ENCODE results near the gene BACE2. TPM values are rescaled to one million over a fixed set of nuclear protein-coding genes. Genes with fewer than 3 reads are reported as not detected.

The BACE2 gene
- total RNA-seq, 3 donors from 2014 or later (not counting 1 experiment from before 2014, with no cell fraction given), result 0.12 to 10.3 (median 0.29) TPM

DNA sequence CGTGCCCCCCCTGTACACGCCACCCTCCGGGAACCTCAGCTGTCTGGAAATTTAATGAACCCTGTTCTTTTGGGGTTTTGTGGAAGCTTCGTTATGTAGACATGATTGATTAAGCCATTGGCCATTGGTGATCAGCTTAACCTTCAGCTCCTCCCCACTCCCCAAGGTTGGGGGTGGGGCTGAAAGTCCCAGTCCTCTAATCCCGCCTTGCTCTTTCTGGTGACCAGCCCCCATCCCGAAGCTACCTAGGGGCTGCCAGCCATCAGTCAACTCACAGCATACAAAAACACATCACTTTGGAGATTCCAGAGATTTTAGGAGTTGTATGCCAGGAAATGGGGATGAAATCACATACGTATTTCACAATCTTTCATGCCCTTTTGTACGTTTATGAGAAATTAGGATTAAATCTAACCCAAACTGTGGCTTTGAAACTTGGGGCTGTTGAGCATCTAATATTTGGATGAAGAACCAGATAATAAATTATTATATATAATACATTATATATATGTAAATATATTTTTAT lies 52.3 kb downstream of the BACE2 start:
- intact Hi-C loops (cut with micrococcal nuclease), result loop anchor here (10.0 kb wide), 1 partner anchor 65 kb away; no protein-coding TSS in a partner anchor
- 95% methylated on average over 5 of the region's 8 CpGs for WGBS (ENCODE audit: insufficient coverage)
- no peaks in the 10 kb centered on the region for H3K36me3 ChIP-seq (ENCODE audit: control insufficient read depth, insufficient read depth, low read length)

DNA sequence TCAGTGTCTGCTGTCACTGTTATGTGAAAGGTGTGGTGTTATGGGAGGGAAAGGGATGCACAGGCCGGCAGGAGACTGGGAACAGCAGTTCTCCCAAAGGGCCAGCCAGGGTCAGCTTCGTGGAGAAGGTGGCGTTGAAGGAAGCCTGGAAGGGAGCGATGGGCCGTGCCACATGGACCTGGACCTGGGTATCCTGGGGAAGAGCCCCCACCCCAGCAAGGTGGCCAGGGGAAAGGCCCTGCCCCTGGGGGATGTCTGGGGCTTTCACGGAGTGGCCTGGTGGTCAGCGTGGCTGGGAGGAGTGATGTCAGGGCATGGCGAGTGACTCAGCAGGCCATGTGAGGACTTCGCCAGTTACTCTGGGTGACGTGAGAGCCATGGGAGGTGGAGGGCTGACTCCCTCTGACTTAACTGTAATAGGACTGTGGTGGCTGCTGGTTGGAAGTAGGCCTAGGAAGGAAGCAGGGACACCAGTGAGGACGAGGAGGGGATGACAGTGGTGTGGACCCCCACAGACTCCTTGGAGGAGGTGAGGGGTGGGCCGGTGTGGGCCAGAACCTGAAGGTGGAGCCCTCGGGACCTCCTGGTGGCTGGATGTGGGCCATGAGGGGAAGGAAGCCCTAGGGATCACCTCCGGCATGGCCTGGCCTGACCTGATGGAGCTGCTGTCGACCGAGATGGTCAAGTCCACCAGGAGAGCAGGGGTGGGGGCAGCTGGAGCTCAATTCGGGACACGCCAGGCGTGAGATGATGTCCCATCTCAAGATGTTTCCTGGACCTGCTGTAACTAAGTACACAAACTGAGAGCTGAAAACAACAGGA lies 54.5 kb downstream of the BACE2 start:
- Mint-ChIP-seq H3K36me3 (no peaks in the 10 kb centered on the region), H3K27me3 (ENCODE audit: low read depth in 2 of 2) (peaks cover 0 to 6% of the 10 kb centered on the region in 2 donors), H3K9me3 (no peaks in the 10 kb centered on the region), H3K4me3 (no peak overlapping the region), H3K27ac (no peak overlapping the region), H3K4me1 (no peaks in the 10 kb centered on the region)
- Histone ChIP-seq H3K9me3 (ENCODE audit: control insufficient read depth, insufficient read depth, low read length) (no peaks in the 10 kb centered on the region), H3K27me3 (ENCODE audit: control insufficient read depth, insufficient read depth, low read length) (no peaks in the 10 kb centered on the region), H3K27ac (ENCODE audit: low read length) (no peak overlapping the region), H3K4me1 (ENCODE audit: control insufficient read depth, insufficient read depth, low read length) (no peaks in the 10 kb centered on the region), H3K4me3 (ENCODE audit: low read length) (no peak overlapping the region), H3K36me3 (ENCODE audit: control insufficient read depth, insufficient read depth, low read length) (no peaks in the 10 kb centered on the region)
- WGBS (ENCODE audit: insufficient coverage), result 87% methylated on average over 19 of the region's 19 CpGs
- intact Hi-C loops (cut with micrococcal nuclease), result loop anchor here (10.0 kb wide), 1 partner anchor 62 kb away; no protein-coding TSS in a partner anchor
- TF ChIP-seq, protein P1, sequence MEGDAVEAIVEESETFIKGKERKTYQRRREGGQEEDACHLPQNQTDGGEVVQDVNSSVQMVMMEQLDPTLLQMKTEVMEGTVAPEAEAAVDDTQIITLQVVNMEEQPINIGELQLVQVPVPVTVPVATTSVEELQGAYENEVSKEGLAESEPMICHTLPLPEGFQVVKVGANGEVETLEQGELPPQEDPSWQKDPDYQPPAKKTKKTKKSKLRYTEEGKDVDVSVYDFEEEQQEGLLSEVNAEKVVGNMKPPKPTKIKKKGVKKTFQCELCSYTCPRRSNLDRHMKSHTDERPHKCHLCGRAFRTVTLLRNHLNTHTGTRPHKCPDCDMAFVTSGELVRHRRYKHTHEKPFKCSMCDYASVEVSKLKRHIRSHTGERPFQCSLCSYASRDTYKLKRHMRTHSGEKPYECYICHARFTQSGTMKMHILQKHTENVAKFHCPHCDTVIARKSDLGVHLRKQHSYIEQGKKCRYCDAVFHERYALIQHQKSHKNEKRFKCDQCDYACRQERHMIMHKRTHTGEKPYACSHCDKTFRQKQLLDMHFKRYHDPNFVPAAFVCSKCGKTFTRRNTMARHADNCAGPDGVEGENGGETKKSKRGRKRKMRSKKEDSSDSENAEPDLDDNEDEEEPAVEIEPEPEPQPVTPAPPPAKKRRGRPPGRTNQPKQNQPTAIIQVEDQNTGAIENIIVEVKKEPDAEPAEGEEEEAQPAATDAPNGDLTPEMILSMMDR (IDR thresholded peaks at IDR 0.05), result no peak
- DNase-seq (no peak), ATAC-seq (no peak)

More for the DNA sequence above, 52.3 kb downstream of the BACE2 start:
- TF ChIP-seq, protein P1 (IDR thresholded peaks at IDR 0.05), result no peak
- no peaks in the 10 kb centered on the region for H3K9me3 Mint-ChIP-seq
- H3K36me3 Mint-ChIP-seq, result no peaks in the 10 kb centered on the region
- ATAC-seq (no peak), DNase-seq (no peak)
- H3K27ac Mint-ChIP-seq, result no peak overlapping the region
- peaks cover 13 to 15% of the 10 kb centered on the region in 2 donors for H3K27me3 Mint-ChIP-seq (ENCODE audit: low read depth in 2 of 2)
- H3K9me3 ChIP-seq (ENCODE audit: control insufficient read depth, insufficient read depth, low read length), result no peaks in the 10 kb centered on the region
- no peak overlapping the region for H3K27ac ChIP-seq (ENCODE audit: low read length)
- H3K27me3 ChIP-seq (ENCODE audit: control insufficient read depth, insufficient read depth, low read length), result no peaks in the 10 kb centered on the region
- peaks cover 14% of the 10 kb centered on the region for H3K4me1 ChIP-seq (ENCODE audit: control insufficient read depth, insufficient read depth, low read length)
- H3K4me3 ChIP-seq (ENCODE audit: low read length), result no peak overlapping the region
- peaks cover 11% of the 10 kb centered on the region in 2 donors for H3K4me1 Mint-ChIP-seq
- no peak overlapping the region for H3K4me3 Mint-ChIP-seq

DNA sequence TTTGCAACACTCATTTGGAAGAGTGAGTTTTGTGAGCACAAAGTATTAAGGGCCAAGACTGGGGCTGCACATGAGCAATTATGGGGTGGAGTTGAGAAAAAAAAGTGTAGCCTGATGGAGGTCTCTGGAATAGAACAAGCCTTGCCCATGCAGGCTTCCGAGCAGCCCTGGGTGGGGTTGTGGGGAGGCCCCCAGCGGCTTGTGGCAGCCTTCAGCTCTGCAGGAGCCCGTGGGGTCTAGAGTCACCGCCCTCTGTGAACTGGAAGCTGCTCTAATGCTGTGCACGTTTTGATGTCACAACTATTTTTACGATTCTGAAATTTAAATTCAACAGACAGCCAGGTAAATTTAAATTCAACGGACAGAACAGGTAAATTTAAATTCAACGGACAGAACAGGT lies 58.9 kb downstream of the BACE2 start:
- H3K27ac Mint-ChIP-seq, result no peak overlapping the region
- no peaks in the 10 kb centered on the region for H3K9me3 ChIP-seq (ENCODE audit: control insufficient read depth, insufficient read depth, low read length)
- no peaks in the 10 kb centered on the region for H3K9me3 Mint-ChIP-seq
- TF ChIP-seq, protein P1 (IDR thresholded peaks at IDR 0.05), result no peak
- no peaks in the 10 kb centered on the region for H3K4me1 ChIP-seq (ENCODE audit: control insufficient read depth, insufficient read depth, low read length)
- H3K36me3 Mint-ChIP-seq, result no peaks in the 10 kb centered on the region
- H3K4me3 Mint-ChIP-seq, result no peak overlapping the region
- H3K27me3 ChIP-seq (ENCODE audit: control insufficient read depth, insufficient read depth, low read length), result no peaks in the 10 kb centered on the region
- WGBS (ENCODE audit: insufficient coverage), result 88% methylated on average over 8 of the region's 8 CpGs
- no peak overlapping the region for H3K4me3 ChIP-seq (ENCODE audit: low read length)
- no peak for ATAC-seq
- H3K4me1 Mint-ChIP-seq, result no peaks in the 10 kb centered on the region
- no peaks in the 10 kb centered on the region for H3K36me3 ChIP-seq (ENCODE audit: control insufficient read depth, insufficient read depth, low read length)
- intact Hi-C loops (cut with micrococcal nuclease), result loop anchor here (10.0 kb wide), 1 partner anchor 58 kb away; no protein-coding TSS in a partner anchor
- no peak overlapping the region for H3K27ac ChIP-seq (ENCODE audit: low read length)
- no peak for DNase-seq
- peaks cover 6 to 11% of the 10 kb centered on the region in 2 donors for H3K27me3 Mint-ChIP-seq (ENCODE audit: low read depth in 2 of 2)

Data from natural killer cell (primary cell).